Measurements from ENCODE around the gene ANKS1A. TPM values are rescaled to one million over a fixed set of nuclear protein-coding genes. Genes with fewer than 3 reads are reported as not detected.

The ANKS1A gene
- polyA plus RNA-seq, 1 of the 3 experiments (the other 2 are of a cell fraction) = 7.6 TPM

GRCh38 chr6:35092362-35093117 lies 203.5 kb downstream of the ANKS1A start (continued):
- TF ChIP-seq GABPA (IDR thresholded peaks at IDR 0.05; ENCODE audit: low read depth) (no peak), RAD21 (IDR thresholded peaks at IDR 0.05; ENCODE audit: low read length) (no peak)

- Histone ChIP-seq H3K4me2 (peak overlapping the region; percentile 46), H3K79me2 (ENCODE audit: insufficient read depth) (no peaks in the 10 kb centered on the region), H3K27ac (ENCODE audit: low read depth in 2 of 2, low read length in 1 of 2) (peak overlapping the region; percentile 31 to 51; a peak in 1 of 4 replicates), H2AFZ (ENCODE audit: low read depth) (no peak overlapping the region), H3K36me3 (replicated peaks in 1 of 2; ENCODE audit: control insufficient read depth in 1 of 2, insufficient read depth in 2 of 2, low read length in 1 of 2) (peaks cover 0 to 4% of the 10 kb centered on the region in 2 experiments), H3F3A (replicated peaks; ENCODE audit: insufficient read depth) (peaks cover 21% of the 10 kb centered on the region), H3K4me1 (ENCODE audit: control insufficient read depth in 1 of 2, insufficient read depth in 2 of 2, low read depth in 1 of 2, low read length in 1 of 2) (peaks cover 11 to 43% of the 10 kb centered on the region in 2 experiments), H3K9me2 (no peaks in the 10 kb centered on the region), H3K4me3 (ENCODE audit: low read depth in 2 of 2, low read length in 1 of 2) (no peak overlapping the region), H3K9me3 (no peaks in the 10 kb centered on the region), H4K20me1 (ENCODE audit: insufficient read depth) (no peaks in the 10 kb centered on the region), H3K9ac (no peak overlapping the region), H3K27me3 (ENCODE audit: insufficient read depth) (no peaks in the 10 kb centered on the region)
- no peak for DNase-seq
- WGBS (ENCODE audit: low lambda C conversion rate) = 92% methylated on average over 5 of the region's 5 CpGs
- POLR2A ChIA-PET = no interaction called here
- CTCF ChIA-PET = interaction anchor here (0.7 to 2.2 kb wide), 6 partner anchors 18 to 148 kb away, joined by 3 to 9 read pairs (median 3); no protein-coding TSS in a partner anchor
- peak; percentile 28; the same call in 1 of the 2 replicates for TF ChIP-seq TCF12 (IDR thresholded peaks at IDR 0.05)
- no peak for TF ChIP-seq POLR2AphosphoS5 (IDR thresholded peaks at IDR 0.05; ENCODE audit: low read depth, low read length)
Measured at GRCh38 chr6:35093118-35093445, 204.0 kb downstream of the ANKS1A start.

- WGBS (ENCODE audit: low lambda C conversion rate) = no CpG with 5 or more reads among the region's 6 CpGs
- DNase-seq = peak; percentile 4
- H3K27me3 ChIP-seq (ENCODE audit: insufficient read depth) = no peaks in the 10 kb centered on the region
- TF ChIP-seq MXI1 (IDR thresholded peaks at IDR 0.05; ENCODE audit: low read depth, low read length) (no peak), FOXJ3 (CRISPR knock-in tag; IDR thresholded peaks at IDR 0.05) (no peak), RXRA (IDR thresholded peaks at IDR 0.05; ENCODE audit: borderline replicate concordance, low read depth) (no peak), YY1 (IDR thresholded peaks at IDR 0.05; ENCODE audit: low read depth) (no peak), RCOR1 (IDR thresholded peaks at IDR 0.05; ENCODE audit: low read length) (no peak), FOSL2 (IDR thresholded peaks at IDR 0.05; ENCODE audit: borderline replicate concordance, low read depth) (no peak), USF2 (IDR thresholded peaks at IDR 0.05; ENCODE audit: borderline replicate concordance, low read depth, low read length) (no peak), REST (IDR thresholded peaks at IDR 0.05; ENCODE audit: low read depth, low read length) (no peak), MEF2A (IDR thresholded peaks at IDR 0.05; ENCODE audit: borderline replicate concordance, low read depth) (no peak), TCF12 (IDR thresholded peaks at IDR 0.05) (no peak), SIN3A (IDR thresholded peaks at IDR 0.05; ENCODE audit: borderline replicate concordance, low read depth, low read length) (no peak), RAD21 (IDR thresholded peaks at IDR 0.05; ENCODE audit: low read length) (no peak), EP300 (IDR thresholded peaks at IDR 0.05; ENCODE audit: borderline replicate concordance in 1 of 2, low read depth in 1 of 2, low read length in 1 of 2) (no peak), MAX (IDR thresholded peaks at IDR 0.05; ENCODE audit: low read depth) (no peak), GABPA (IDR thresholded peaks at IDR 0.05; ENCODE audit: low read depth) (no peak), NRF1 (IDR thresholded peaks at IDR 0.05; ENCODE audit: low read depth, low read length) (no peak), SMC3 (IDR thresholded peaks at IDR 0.05; ENCODE audit: low read depth, low read length) (no peak), ZBTB33 (IDR thresholded peaks at IDR 0.05; ENCODE audit: borderline replicate concordance, low read depth) (no peak)
Measured at GRCh38 chr6:35093783-35094182, 204.7 kb downstream of the ANKS1A start.

More at GRCh38 chr6:35093783-35094182, 204.7 kb downstream of the ANKS1A start:
- no peaks in the 10 kb centered on the region for H3K36me3 ChIP-seq (replicated peaks in 1 of 2; ENCODE audit: control insufficient read depth in 1 of 2, insufficient read depth in 2 of 2, low read length in 1 of 2)
- H2AFZ ChIP-seq (ENCODE audit: low read depth) = no peak overlapping the region
- no peaks in the 10 kb centered on the region for H3K9me2 ChIP-seq
- H3K9me3 ChIP-seq = no peaks in the 10 kb centered on the region
- H3K9ac ChIP-seq = no peak overlapping the region
- no peak overlapping the region for H3K4me2 ChIP-seq
- no peak overlapping the region for H3K4me3 ChIP-seq (ENCODE audit: low read depth in 2 of 2, low read length in 1 of 2)
- POLR2A ChIA-PET = no interaction called here
- CTCF ChIA-PET = interaction anchor here (0.9 to 2.2 kb wide), 2 partner anchors 19 to 107 kb away, joined by 4 to 9 read pairs; no protein-coding TSS in a partner anchor
- no peaks in the 10 kb centered on the region for H4K20me1 ChIP-seq (ENCODE audit: insufficient read depth)
- H3K4me1 ChIP-seq (ENCODE audit: control insufficient read depth in 1 of 2, insufficient read depth in 2 of 2, low read depth in 1 of 2, low read length in 1 of 2) = peaks cover 11 to 43% of the 10 kb centered on the region in 2 experiments
- peaks cover 23% of the 10 kb centered on the region for H3F3A ChIP-seq (replicated peaks; ENCODE audit: insufficient read depth)
- H3K79me2 ChIP-seq (ENCODE audit: insufficient read depth) = no peaks in the 10 kb centered on the region
- no peak overlapping the region for H3K27ac ChIP-seq (ENCODE audit: low read depth in 2 of 2, low read length in 1 of 2)
